ENCODE measurements around the gene WDPCP. TPM values are rescaled to one million over a fixed set of nuclear protein-coding genes. Genes with fewer than 3 reads are reported as not detected.

The WDPCP gene
- total and polyA plus RNA-seq, 2 experiments from 2014 or later: 8.8 to 20.4 TPM

DNA sequence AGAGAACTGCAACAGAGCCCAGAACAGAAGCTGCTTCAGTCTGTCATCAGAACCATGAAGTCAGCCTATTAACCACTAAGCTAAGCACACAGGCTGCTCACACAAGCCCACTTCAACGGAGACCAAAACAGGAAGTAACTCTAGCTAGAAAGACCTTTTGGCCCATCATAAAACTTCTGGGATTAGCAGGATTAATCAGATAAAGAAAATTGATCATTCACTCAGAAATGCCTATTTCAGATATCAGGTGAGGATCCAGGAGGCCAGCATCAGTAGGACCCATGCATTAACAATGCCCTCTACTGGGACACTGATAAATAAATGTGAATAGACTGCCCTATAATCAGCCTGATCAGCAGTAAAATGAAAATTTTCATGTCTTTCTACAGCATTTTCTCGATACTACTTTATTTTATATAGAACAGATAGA lies 101.4 kb downstream of the WDPCP start:
- TF ChIP-seq, protein P1, sequence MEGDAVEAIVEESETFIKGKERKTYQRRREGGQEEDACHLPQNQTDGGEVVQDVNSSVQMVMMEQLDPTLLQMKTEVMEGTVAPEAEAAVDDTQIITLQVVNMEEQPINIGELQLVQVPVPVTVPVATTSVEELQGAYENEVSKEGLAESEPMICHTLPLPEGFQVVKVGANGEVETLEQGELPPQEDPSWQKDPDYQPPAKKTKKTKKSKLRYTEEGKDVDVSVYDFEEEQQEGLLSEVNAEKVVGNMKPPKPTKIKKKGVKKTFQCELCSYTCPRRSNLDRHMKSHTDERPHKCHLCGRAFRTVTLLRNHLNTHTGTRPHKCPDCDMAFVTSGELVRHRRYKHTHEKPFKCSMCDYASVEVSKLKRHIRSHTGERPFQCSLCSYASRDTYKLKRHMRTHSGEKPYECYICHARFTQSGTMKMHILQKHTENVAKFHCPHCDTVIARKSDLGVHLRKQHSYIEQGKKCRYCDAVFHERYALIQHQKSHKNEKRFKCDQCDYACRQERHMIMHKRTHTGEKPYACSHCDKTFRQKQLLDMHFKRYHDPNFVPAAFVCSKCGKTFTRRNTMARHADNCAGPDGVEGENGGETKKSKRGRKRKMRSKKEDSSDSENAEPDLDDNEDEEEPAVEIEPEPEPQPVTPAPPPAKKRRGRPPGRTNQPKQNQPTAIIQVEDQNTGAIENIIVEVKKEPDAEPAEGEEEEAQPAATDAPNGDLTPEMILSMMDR (conservative IDR thresholded peaks at IDR 0.05; ENCODE audit: low read depth in 2 of 2): peak; percentile 30 to 57
- no peak for TF ChIP-seq POLR2AphosphoS5 (IDR thresholded peaks at IDR 0.05; ENCODE audit: low read depth)
- Mint-ChIP-seq H3K36me3 (ENCODE audit: low read depth) (no peaks in the 10 kb centered on the region), H3K4me1 (peaks cover 15% of the 10 kb centered on the region), H3K9me3 (no peaks in the 10 kb centered on the region), H3K27ac (peak overlapping the region; percentile 8; the same call in 1 of the 2 replicates), H3K27me3 (ENCODE audit: insufficient read depth, low read depth, poor library complexity) (no peaks in the 10 kb centered on the region), H3K4me3 (no peak overlapping the region)
- Histone ChIP-seq H3K27me3 (ENCODE audit: insufficient read depth) (no peaks in the 10 kb centered on the region), H3K36me3 (ENCODE audit: insufficient read depth) (no peaks in the 10 kb centered on the region), H3F3A (replicated peaks; ENCODE audit: low read depth) (no peaks in the 10 kb centered on the region), H3K4me2 (no peak overlapping the region), H3K79me2 (replicated peaks; ENCODE audit: insufficient read depth) (no peaks in the 10 kb centered on the region), H3K4me3 (no peak overlapping the region), H3K27ac (ENCODE audit: low read depth) (no peak overlapping the region), H3K4me1 (ENCODE audit: insufficient read depth) (peaks cover 10% of the 10 kb centered on the region; the same call in 1 of the 2 replicates), H2AFZ (no peak overlapping the region), H4K20me1 (replicated peaks; ENCODE audit: insufficient read depth) (no peaks in the 10 kb centered on the region), H3K9me2 (ENCODE audit: insufficient read depth) (no peaks in the 10 kb centered on the region)
- ATAC-seq (peak; percentile 58), DNase-seq (ENCODE audit: low spot score) (peak; percentile 17)

DNA sequence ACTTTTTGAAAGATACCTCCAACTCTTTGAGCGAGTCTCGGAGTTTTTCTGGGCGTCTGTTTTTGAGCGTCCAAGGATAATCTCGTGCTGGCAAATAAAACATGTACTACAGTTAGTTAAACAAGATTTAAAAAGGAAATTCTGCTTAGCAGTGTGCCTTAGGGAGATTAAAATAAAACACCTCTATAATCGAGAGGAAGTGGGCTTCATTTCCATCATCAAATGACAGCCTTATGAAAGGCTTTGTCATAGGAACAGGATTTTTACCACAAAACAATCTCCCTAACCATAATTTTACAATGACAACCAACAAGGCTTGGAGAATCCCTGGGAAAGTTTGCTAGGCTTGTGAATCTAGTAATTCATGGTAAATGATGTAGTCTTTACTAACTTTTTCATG lies 103.4 kb downstream of the WDPCP start:
- Mint-ChIP-seq H3K9me3 (no peaks in the 10 kb centered on the region), H3K27ac (no peak overlapping the region)
- TF ChIP-seq ZNF331 (CRISPR knock-in tag; IDR thresholded peaks at IDR 0.05; ENCODE audit: low read depth) (no peak), CREB1 (CRISPR knock-in tag; IDR thresholded peaks at IDR 0.05; ENCODE audit: low read depth) (no peak), JUNB (IDR thresholded peaks at IDR 0.05; ENCODE audit: unreplicated experiment) (no peak), ZNF114 (CRISPR knock-in tag; IDR thresholded peaks at IDR 0.05) (no peak), NANOG (IDR thresholded peaks at IDR 0.05; ENCODE audit: borderline replicate concordance) (no peak), STAT1 (IDR thresholded peaks at IDR 0.05; ENCODE audit: unreplicated experiment) (no peak), POLR2AphosphoS5 (IDR thresholded peaks at IDR 0.05; ENCODE audit: low read depth) (no peak), EZH2phosphoT487 (IDR thresholded peaks at IDR 0.05; ENCODE audit: unreplicated experiment) (no peak), EZH2 (IDR thresholded peaks at IDR 0.05; ENCODE audit: low read depth, unreplicated experiment) (no peak)
- TF ChIP-seq, protein P2, sequence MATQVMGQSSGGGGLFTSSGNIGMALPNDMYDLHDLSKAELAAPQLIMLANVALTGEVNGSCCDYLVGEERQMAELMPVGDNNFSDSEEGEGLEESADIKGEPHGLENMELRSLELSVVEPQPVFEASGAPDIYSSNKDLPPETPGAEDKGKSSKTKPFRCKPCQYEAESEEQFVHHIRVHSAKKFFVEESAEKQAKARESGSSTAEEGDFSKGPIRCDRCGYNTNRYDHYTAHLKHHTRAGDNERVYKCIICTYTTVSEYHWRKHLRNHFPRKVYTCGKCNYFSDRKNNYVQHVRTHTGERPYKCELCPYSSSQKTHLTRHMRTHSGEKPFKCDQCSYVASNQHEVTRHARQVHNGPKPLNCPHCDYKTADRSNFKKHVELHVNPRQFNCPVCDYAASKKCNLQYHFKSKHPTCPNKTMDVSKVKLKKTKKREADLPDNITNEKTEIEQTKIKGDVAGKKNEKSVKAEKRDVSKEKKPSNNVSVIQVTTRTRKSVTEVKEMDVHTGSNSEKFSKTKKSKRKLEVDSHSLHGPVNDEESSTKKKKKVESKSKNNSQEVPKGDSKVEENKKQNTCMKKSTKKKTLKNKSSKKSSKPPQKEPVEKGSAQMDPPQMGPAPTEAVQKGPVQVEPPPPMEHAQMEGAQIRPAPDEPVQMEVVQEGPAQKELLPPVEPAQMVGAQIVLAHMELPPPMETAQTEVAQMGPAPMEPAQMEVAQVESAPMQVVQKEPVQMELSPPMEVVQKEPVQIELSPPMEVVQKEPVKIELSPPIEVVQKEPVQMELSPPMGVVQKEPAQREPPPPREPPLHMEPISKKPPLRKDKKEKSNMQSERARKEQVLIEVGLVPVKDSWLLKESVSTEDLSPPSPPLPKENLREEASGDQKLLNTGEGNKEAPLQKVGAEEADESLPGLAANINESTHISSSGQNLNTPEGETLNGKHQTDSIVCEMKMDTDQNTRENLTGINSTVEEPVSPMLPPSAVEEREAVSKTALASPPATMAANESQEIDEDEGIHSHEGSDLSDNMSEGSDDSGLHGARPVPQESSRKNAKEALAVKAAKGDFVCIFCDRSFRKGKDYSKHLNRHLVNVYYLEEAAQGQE (IDR thresholded peaks at IDR 0.05; ENCODE audit: unreplicated experiment): no peak
- TF ChIP-seq, protein P3, sequence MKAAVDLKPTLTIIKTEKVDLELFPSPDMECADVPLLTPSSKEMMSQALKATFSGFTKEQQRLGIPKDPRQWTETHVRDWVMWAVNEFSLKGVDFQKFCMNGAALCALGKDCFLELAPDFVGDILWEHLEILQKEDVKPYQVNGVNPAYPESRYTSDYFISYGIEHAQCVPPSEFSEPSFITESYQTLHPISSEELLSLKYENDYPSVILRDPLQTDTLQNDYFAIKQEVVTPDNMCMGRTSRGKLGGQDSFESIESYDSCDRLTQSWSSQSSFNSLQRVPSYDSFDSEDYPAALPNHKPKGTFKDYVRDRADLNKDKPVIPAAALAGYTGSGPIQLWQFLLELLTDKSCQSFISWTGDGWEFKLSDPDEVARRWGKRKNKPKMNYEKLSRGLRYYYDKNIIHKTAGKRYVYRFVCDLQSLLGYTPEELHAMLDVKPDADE (IDR thresholded peaks at IDR 0.05): no peak
- TF ChIP-seq, protein P1 (conservative IDR thresholded peaks at IDR 0.05; ENCODE audit: low read depth in 2 of 2): no peak

More for the DNA sequence above, 103.4 kb downstream of the WDPCP start:
- Mint-ChIP-seq H3K4me1 (peaks cover 15% of the 10 kb centered on the region), H3K4me3 (no peak overlapping the region), H3K36me3 (ENCODE audit: low read depth) (peaks cover 4% of the 10 kb centered on the region; the same call in 2 of the 3 replicates), H3K27me3 (ENCODE audit: insufficient read depth, low read depth, poor library complexity) (no peaks in the 10 kb centered on the region)
- no peak overlapping the region for H2AFZ ChIP-seq
- no peak overlapping the region for H3K4me2 ChIP-seq
- no peaks in the 10 kb centered on the region for H3K36me3 ChIP-seq (ENCODE audit: insufficient read depth)
- H3K27ac ChIP-seq (ENCODE audit: low read depth): no peak overlapping the region
- H3K9me2 ChIP-seq (ENCODE audit: insufficient read depth): no peaks in the 10 kb centered on the region
- H3F3A ChIP-seq (replicated peaks; ENCODE audit: low read depth): no peaks in the 10 kb centered on the region
- H3K27me3 ChIP-seq (ENCODE audit: insufficient read depth): no peaks in the 10 kb centered on the region
- no peaks in the 10 kb centered on the region for H4K20me1 ChIP-seq (replicated peaks; ENCODE audit: insufficient read depth)
- DNase-seq (ENCODE audit: low spot score) (no peak), ATAC-seq (no peak)
- H3K4me1 ChIP-seq (ENCODE audit: insufficient read depth): peaks cover 10% of the 10 kb centered on the region; the same call in 1 of the 2 replicates
- no peaks in the 10 kb centered on the region for H3K79me2 ChIP-seq (replicated peaks; ENCODE audit: insufficient read depth)
- no peak overlapping the region for H3K4me3 ChIP-seq
